ENCODE measurements around the gene BHLHE23.

Gene BHLHE23

DNA sequence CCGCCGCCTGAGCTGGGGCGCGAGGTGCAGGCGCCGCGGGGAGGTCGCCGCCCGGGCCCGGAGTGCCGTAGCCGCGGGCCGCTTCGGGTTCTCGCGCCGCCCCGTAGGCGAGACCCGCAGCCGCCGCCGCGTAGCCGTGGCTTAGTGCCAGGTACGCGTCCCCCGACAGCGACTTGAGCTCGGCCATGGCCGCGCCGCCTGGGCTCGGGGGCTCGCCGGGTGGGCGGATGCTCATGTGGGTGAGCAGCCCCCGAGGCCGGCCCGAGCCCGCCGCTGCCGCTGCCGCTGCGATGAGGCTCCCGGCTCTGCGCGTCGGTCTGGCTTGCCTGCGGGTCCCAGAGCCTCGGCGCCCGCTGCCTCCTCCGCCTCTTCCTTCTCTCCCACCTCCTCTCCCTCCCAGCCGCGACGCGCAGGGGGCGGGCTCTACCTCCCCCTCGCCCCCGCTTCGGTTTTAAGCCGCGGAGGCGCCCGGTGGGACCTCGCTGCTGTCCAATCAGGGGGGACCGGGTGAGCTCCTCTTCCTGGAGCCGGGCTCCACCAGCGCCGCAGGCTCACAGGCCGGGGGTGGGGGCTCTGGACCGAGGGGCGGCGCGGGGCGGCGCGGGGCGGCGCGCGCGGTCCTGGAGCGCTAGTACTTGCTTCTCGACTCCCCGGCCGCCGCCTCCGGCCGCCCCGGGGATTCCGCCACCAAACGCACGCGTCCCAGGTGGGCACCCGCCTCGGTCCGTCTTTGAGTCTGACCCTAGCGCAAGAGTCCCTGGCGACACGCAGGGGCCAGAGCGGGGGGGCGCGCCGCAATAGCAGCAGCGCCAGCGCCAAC, at the start of gene BHLHE23:
BHLHE23 (minus strand) TSS at position 425 of the 820 bp plus-strand sequence; CDS start at position 235, 190 bp downstream.
- Mint-ChIP-seq H3K4me3 (no peak within 1 kb of the TSS), H3K4me1 (ENCODE audit: low read depth) (peaks cover 8% of the 10 kb centered on the region), H3K9me3 (no peaks in the 10 kb centered on the region), H3K36me3 (ENCODE audit: low read depth) (no peaks in the 10 kb centered on the region), H3K27me3 (ENCODE audit: low read depth) (peaks cover 73% of the 10 kb centered on the region), H3K27ac (peak within 1 kb of the TSS; percentile 49)

DNA sequence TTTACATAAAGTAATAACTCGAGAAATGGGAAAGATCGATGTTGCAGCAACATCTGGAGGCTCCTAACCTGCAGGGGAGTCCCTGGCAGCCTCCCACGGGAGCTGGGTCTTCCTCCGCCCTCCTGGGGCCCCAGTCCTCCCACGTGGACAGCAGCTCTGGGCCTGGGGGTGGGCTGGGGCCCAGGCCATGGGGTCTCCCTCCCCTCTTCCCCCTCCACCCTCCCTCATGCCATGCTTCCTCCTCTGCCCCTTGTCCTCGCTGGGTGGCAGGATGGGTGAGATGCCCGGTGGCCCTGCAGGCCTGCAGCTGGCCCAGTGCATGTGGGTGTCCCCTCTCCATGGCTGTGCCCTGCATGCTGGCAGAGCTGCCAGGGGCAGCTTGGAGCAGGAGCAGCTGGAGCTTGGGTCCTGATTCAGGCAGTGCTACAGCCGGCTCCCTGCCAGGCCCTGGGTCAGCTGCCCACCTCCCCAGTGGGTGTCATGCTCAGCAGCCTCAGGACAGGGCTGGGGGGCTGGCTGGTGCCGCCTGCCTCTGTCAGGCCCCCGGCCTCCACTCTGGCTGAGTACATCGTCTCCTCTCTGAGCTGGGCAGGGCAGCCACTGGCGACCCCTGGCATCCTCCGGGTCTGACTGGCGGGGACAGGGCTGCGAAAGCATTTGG, 48.9 kb upstream of the BHLHE23 start:
- no peaks in the 10 kb centered on the region for H3K4me1 Mint-ChIP-seq (ENCODE audit: low read depth)

DNA sequence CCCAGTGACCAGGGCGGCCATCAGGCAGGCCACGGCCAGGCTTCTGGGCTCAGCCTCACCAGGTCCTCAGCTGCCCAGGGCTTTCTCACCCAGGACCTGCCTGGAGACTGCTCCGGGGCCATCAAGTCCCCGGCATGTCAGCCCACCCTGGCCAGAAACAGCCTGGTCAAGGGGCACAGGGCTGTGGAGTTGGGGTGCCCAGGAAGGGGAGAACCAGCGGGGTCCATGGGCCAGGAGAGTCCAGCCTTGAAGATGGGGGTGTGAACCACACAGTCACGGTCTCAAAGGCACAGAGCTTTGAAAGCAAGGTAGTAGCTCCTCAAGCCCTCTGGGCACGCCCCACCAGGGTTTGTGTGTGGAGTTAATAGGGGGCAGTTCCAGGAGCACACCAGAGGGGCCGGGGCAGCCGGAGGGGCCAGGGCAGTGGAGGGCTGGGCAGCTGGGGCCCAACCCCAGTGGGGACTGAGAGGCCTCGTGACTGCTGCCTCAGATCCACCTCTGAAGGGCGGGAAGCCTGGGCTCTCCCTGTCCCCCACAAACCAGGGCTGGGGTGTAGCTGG, 48.0 kb upstream of the BHLHE23 start:
- Mint-ChIP-seq H3K4me1 (ENCODE audit: low read depth) (no peaks in the 10 kb centered on the region), H3K4me3 (no peak overlapping the region), H3K27ac (no peak overlapping the region), H3K36me3 (ENCODE audit: low read depth) (no peaks in the 10 kb centered on the region), H3K27me3 (ENCODE audit: low read depth) (no peaks in the 10 kb centered on the region), H3K9me3 (no peaks in the 10 kb centered on the region)

More for the DNA sequence above, 48.9 kb upstream of the BHLHE23 start:
- Mint-ChIP-seq H3K27ac (no peak overlapping the region), H3K4me3 (no peak overlapping the region), H3K9me3 (no peaks in the 10 kb centered on the region), H3K27me3 (ENCODE audit: low read depth) (no peaks in the 10 kb centered on the region), H3K36me3 (ENCODE audit: low read depth) (no peaks in the 10 kb centered on the region)

DNA sequence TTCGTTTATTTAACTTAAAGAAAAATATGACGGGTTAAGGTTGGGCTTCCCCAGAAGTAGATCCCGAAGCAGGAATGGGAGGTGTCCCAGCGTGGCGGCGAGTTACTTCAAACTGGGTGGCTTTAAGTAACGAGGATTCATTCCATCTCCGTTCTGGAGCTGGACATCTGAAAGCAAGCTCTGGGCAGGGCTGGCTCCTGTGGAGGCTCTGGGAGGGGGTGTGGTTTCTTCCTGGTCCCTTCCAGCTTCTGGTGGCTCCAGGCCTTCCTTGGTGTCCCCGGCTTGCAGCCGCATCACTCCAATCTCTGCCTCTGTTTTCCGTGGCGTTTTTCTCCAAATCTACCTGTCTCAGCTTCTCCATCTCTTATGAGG, 47.3 kb upstream of the BHLHE23 start:
- Mint-ChIP-seq H3K27ac (no peak overlapping the region), H3K27me3 (ENCODE audit: low read depth) (no peaks in the 10 kb centered on the region), H3K9me3 (no peaks in the 10 kb centered on the region), H3K36me3 (ENCODE audit: low read depth) (no peaks in the 10 kb centered on the region), H3K4me3 (no peak overlapping the region), H3K4me1 (ENCODE audit: low read depth) (no peaks in the 10 kb centered on the region)

DNA sequence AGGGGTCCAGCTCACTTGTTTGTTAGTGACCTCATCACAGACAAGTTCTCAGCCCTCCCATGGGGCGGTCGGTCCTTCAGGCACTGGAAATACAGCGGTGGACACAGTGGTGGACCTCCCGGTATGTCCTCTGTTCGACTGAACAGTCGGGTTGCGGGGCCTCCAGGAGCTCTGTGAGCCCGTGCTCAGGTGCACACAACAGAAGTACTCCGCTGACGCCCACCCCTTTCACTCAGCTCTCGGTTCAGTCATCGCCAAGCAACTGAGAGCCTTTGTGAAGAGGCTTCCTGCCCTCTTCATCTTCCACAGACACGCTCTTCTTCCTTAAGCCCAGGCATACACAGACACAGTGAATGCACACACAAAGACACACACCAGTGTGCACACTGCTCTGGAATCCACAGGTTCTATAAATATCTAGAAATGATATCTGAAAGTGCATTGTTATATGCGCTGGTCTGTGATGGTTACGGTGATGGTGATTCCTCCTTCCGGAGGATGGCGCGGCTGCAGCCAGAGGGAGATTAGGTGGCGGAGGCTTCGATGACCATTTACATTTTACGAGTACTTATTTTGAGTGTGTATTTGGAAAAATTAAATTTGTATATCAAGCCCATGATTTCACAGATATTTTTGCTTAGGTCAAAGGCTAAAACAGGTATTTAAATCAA, 46.8 kb upstream of the BHLHE23 start:
- Mint-ChIP-seq H3K4me1 (ENCODE audit: low read depth) (no peaks in the 10 kb centered on the region), H3K4me3 (no peak overlapping the region), H3K36me3 (ENCODE audit: low read depth) (no peaks in the 10 kb centered on the region), H3K27me3 (ENCODE audit: low read depth) (no peaks in the 10 kb centered on the region), H3K27ac (no peak overlapping the region), H3K9me3 (no peaks in the 10 kb centered on the region)

DNA sequence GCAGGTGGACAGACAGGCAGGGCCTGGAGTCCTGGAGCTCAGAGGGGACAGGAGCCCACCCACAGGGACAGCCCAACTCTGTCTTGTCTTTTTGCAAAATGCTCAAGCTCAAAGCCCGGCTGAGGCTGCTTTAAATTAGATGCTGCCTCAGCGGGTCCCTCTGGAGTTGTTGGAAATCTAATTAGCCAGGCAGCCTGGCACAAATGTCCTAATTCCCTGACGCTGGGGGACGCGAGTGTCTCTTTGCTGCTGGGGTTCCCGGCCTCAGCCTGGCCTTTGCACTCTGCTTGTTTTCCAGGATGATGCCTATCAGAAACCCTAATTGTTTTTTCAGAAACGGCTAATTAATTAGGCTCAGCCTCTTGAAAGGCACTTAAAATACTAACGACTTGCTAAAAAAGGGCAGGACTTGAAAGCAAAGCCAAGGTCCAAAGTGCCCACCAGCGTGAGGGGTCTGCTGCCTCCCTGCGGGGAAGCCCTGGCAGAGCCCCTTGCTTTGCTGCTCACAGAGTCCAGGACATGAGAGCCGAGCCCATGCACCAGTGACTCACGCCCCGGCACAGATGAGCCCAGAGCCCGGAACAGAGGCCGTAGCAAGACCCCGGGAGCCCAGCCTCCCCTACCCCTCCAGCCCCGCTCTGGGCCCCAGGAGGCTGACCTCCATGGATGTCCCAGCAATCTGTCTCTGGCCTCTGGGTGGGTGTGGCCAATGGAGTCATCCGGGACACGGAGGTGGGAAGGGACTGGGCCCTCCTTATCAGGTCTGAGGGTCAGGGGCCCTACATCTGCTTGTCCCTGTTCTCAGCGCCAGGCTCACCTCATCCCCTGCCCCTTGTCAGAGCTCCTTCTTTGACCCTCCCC, 46.0 kb upstream of the BHLHE23 start:
- no peak overlapping the region for H3K4me3 Mint-ChIP-seq
- no peaks in the 10 kb centered on the region for H3K4me1 Mint-ChIP-seq (ENCODE audit: low read depth)
- no peak overlapping the region for H3K27ac Mint-ChIP-seq
- no peaks in the 10 kb centered on the region for H3K9me3 Mint-ChIP-seq
- no peaks in the 10 kb centered on the region for H3K27me3 Mint-ChIP-seq (ENCODE audit: low read depth)
- H3K36me3 Mint-ChIP-seq (ENCODE audit: low read depth), result no peaks in the 10 kb centered on the region

DNA sequence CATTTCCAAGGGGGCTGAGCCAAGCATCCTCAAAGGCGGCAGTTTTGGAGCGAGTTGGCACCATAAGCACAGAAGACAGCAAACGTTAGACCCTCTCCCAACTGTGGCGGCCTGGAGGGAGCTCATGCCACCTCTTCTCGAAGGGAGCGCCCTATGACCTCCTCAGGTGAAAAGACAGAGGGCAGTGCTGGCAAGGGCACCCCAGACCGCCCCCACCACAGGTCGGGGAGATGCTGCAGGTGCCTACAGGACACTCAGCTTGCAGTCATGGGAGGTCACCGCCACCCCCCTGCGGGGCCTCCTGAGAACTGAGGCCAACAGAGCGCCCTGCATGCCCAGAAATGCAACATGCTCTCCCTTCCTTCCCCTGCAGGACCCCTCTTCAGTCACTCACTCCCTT, 45.1 kb upstream of the BHLHE23 start:
- Mint-ChIP-seq H3K9me3 (no peaks in the 10 kb centered on the region), H3K36me3 (ENCODE audit: low read depth) (no peaks in the 10 kb centered on the region), H3K27ac (no peak overlapping the region), H3K4me3 (no peak overlapping the region), H3K27me3 (ENCODE audit: low read depth) (no peaks in the 10 kb centered on the region), H3K4me1 (ENCODE audit: low read depth) (no peaks in the 10 kb centered on the region)

DNA sequence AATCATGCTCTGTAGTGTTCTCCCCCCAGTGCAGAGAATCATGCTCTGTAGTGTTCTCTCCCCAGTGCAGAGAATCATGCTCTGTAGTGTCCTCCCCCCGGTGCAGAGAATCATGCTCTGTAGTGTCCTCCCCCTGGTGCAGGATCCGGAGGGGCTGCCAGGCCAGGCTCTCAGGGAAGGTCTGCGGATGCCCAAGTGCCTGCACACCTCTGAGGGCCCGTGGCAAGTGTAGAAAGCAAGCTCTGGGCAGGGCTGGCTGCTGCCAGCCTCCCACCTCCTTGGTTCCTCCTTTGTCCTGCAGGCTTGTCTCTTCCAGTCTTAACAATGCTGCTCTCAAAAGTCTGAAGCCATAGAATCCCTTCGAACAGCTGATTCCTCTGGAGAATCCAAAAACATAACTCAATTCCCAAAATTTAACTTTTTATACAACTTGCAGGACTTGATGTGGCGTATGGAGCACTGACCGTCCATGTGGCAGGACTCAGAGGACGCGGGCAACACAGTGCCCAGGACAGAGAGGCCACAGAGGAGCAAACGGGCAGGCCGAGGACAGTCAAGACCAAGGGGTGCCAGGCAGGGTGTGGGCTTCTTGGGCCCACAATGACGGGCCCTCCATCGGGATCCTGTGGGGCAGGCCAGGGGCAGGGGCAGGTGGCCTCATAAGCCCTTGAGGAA, 44.6 kb upstream of the BHLHE23 start:
- Mint-ChIP-seq H3K27me3 (ENCODE audit: low read depth) (no peaks in the 10 kb centered on the region), H3K4me1 (ENCODE audit: low read depth) (no peaks in the 10 kb centered on the region), H3K27ac (no peak overlapping the region), H3K4me3 (no peak overlapping the region), H3K9me3 (no peaks in the 10 kb centered on the region), H3K36me3 (ENCODE audit: low read depth) (no peaks in the 10 kb centered on the region)

DNA sequence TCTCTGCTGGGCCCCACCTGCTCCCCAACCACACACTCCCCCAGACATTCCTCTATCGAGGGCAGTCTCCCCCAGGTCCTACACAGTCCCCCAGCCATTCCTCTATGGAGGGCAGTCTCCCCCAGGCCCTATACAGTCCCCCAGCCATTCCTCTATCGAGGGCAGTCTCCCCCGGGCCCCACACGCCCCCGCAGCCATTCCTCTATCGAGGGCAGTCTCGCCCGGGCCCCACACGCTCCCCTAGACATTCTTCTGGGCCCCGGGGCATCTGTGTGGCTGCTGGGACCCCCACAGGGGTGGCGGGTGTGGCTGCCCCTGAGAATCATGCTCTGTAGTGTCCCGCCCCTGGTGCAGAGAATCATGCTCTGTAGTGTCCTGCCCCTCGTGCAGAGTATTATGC, 43.6 kb upstream of the BHLHE23 start:
- no peak overlapping the region for H3K4me3 Mint-ChIP-seq
- no peaks in the 10 kb centered on the region for H3K4me1 Mint-ChIP-seq (ENCODE audit: low read depth)
- no peaks in the 10 kb centered on the region for H3K27me3 Mint-ChIP-seq (ENCODE audit: low read depth)
- H3K36me3 Mint-ChIP-seq (ENCODE audit: low read depth), result no peaks in the 10 kb centered on the region
- H3K9me3 Mint-ChIP-seq, result no peaks in the 10 kb centered on the region
- no peak overlapping the region for H3K27ac Mint-ChIP-seq

DNA sequence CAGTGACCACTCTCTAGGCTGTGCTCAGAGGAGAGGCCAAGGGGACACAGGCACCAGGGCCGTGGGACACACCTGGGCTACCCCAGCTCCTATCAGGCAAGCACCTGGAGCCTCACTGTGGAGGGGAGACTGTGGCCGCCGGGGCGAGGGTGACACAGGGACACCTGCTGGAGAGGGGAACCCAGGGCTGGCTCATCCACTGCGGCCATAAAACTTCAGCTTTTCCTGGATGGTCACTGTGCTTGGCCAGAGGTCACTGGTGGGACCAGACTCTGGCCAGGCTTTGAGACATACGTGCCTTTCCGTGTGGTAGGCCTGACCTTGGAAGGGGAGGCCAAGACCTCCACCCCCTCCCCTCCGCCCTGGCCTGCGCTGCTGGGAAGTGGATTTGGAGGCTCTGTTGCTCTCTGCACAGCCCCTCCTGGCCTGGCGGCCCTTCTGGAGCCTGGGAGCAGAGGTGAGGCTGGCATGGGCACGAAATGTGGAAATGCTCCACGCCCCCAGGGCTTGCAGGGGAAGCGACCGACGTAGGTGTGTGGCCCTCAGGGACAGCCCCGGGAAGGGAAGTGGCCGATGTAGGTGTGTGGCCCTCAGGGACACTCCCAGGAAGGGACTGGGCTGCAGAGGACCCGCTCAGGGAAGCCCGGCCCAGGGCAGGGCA, 42.9 kb upstream of the BHLHE23 start:
- Mint-ChIP-seq H3K4me3 (no peak overlapping the region), H3K36me3 (ENCODE audit: low read depth) (no peaks in the 10 kb centered on the region), H3K27ac (no peak overlapping the region), H3K9me3 (no peaks in the 10 kb centered on the region), H3K4me1 (ENCODE audit: low read depth) (no peaks in the 10 kb centered on the region), H3K27me3 (ENCODE audit: low read depth) (no peaks in the 10 kb centered on the region)

DNA sequence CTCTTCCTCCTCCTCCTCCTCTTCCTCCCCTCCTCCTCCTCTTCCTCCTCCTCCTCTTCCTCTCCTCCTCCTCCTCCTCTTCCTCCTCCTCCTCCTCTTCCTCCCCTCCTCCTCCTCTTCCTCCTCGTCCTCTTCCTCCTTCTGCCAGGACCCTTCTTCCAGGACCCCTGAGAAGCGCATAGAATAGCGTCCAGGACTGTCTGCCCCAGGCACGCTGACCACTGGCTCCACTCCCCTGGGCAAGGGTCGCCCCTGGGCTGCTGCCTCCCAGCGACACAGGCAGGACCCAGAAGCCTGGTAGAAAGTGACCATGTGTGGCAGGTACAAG, 42.4 kb upstream of the BHLHE23 start:
- no peaks in the 10 kb centered on the region for H3K36me3 Mint-ChIP-seq (ENCODE audit: low read depth)
- H3K27ac Mint-ChIP-seq, result no peak overlapping the region

DNA sequence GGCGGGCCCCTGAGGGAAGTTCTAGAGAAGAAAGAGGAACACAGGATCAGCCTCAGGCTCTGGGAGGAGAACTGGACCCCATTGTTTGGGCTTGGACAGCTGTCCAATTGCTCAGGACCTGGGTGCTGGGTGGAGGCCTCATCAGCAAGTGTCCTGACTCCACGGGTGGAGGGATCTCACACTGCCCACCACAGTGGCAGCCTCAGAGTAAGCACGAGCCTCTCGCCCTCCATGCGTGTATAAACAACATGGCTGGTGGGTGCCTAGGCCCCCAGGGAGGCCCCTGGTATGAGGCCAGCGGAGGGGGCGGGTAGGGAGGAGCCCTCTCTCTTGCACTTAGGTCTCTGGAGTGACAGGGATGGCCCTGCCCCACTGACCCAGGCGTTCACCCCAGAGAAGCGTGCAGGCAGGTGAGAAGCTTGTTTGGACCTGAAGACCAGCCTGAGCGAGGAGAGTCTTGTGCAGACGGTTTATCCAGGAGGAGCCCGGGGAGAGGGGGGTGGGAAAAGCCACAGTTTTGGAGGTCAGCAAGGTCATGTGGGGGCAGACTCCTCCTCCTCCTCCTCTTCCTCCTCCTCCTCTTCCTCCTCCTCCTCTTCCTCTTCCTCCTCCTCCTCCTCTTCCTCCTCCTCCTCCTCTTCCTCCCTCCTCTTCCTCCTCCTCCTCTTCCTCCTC, 41.9 kb upstream of the BHLHE23 start:
- Mint-ChIP-seq H3K4me3 (no peak overlapping the region), H3K27me3 (ENCODE audit: low read depth) (no peaks in the 10 kb centered on the region), H3K27ac (no peak overlapping the region), H3K4me1 (ENCODE audit: low read depth) (no peaks in the 10 kb centered on the region), H3K36me3 (ENCODE audit: low read depth) (no peaks in the 10 kb centered on the region), H3K9me3 (no peaks in the 10 kb centered on the region)

More for the DNA sequence above, 42.4 kb upstream of the BHLHE23 start:
- H3K4me3 Mint-ChIP-seq, result no peak overlapping the region
- no peaks in the 10 kb centered on the region for H3K4me1 Mint-ChIP-seq (ENCODE audit: low read depth)
- H3K9me3 Mint-ChIP-seq, result no peaks in the 10 kb centered on the region
- H3K27me3 Mint-ChIP-seq (ENCODE audit: low read depth), result no peaks in the 10 kb centered on the region

DNA sequence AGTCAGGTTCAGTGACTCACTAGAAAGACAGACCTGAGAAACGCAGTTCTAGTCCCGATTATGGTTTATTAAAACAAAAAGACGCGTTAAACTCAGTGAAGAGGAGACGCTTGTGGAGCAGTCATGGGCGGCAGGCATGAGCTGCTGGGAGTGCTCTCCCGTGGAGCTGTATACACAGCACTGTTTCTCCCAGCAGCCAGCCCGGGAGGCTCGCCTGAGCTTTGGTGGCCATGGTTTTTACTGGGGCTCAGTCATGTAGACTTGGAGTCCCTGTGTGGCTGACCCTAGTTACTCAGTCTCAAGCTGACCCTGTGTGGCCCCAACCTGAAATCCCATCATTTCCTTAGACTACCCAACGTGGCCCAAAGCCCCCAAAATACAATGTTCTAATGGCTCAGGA, 41.2 kb upstream of the BHLHE23 start:
- no peak overlapping the region for H3K4me3 Mint-ChIP-seq
- H3K9me3 Mint-ChIP-seq, result no peaks in the 10 kb centered on the region
- no peaks in the 10 kb centered on the region for H3K36me3 Mint-ChIP-seq (ENCODE audit: low read depth)
- no peaks in the 10 kb centered on the region for H3K4me1 Mint-ChIP-seq (ENCODE audit: low read depth)
- H3K27me3 Mint-ChIP-seq (ENCODE audit: low read depth), result no peaks in the 10 kb centered on the region
- H3K27ac Mint-ChIP-seq, result no peak overlapping the region

Measured in T-helper 1 cell treated with Interleukin-12 subunit alpha and Interleukin-12 subunit beta and Interleukin-4 antibody, amounts not matched to agents 30 μg/mL and 1 μg/mL, for 36 hours (primary cell).